ENCODE measurements around the gene B3GAT3.

- TF ChIP-seq, protein P1, sequence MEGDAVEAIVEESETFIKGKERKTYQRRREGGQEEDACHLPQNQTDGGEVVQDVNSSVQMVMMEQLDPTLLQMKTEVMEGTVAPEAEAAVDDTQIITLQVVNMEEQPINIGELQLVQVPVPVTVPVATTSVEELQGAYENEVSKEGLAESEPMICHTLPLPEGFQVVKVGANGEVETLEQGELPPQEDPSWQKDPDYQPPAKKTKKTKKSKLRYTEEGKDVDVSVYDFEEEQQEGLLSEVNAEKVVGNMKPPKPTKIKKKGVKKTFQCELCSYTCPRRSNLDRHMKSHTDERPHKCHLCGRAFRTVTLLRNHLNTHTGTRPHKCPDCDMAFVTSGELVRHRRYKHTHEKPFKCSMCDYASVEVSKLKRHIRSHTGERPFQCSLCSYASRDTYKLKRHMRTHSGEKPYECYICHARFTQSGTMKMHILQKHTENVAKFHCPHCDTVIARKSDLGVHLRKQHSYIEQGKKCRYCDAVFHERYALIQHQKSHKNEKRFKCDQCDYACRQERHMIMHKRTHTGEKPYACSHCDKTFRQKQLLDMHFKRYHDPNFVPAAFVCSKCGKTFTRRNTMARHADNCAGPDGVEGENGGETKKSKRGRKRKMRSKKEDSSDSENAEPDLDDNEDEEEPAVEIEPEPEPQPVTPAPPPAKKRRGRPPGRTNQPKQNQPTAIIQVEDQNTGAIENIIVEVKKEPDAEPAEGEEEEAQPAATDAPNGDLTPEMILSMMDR (conservative IDR thresholded peaks at IDR 0.05) = no peak
- no peak for TF ChIP-seq ZFX (IDR thresholded peaks at IDR 0.05)
Measured at GRCh38 chr11:62601122-62601371, 20.7 kb downstream of the B3GAT3 start.
